Esophagus muscularis mucosa (tissue), 3 donors: ENCODE data around the gene TNRC6C.

ENCODE experiments used
- POLR2A ChIP-seq: fragments of 450-650 bp; IDR thresholded peaks from one replicate; pipeline ENCODE4 v1.6.1; 2017; ENCODE audit warnings: antibody characterized with exemption, moderate library complexity, mild to moderate bottlenecking, low read depth
- POLR2AphosphoS5 ChIP-seq, 2 donors: sonication (generic); formaldehyde crosslinking; IDR thresholded peaks; one replicate each; pipeline ENCODE4 v1.6.1; 2017; ENCODE audit warnings: antibody characterized with exemption in 2 of 2
- TF ChIP-seq, protein P1 (sequence below), 3 experiments: fragments of 200-600 bp in 2 of 3; fragments of 450-650 bp in 1 of 3; sonication (generic) in 2 of 3; IDR thresholded peaks; one replicate each; pipeline ENCODE4 v1.5.1; 2017 to 2019; ENCODE audit warnings: antibody characterized with exemption in 3 of 3, mild to moderate bottlenecking in 2 of 3, moderate library complexity in 1 of 3

DNA sequence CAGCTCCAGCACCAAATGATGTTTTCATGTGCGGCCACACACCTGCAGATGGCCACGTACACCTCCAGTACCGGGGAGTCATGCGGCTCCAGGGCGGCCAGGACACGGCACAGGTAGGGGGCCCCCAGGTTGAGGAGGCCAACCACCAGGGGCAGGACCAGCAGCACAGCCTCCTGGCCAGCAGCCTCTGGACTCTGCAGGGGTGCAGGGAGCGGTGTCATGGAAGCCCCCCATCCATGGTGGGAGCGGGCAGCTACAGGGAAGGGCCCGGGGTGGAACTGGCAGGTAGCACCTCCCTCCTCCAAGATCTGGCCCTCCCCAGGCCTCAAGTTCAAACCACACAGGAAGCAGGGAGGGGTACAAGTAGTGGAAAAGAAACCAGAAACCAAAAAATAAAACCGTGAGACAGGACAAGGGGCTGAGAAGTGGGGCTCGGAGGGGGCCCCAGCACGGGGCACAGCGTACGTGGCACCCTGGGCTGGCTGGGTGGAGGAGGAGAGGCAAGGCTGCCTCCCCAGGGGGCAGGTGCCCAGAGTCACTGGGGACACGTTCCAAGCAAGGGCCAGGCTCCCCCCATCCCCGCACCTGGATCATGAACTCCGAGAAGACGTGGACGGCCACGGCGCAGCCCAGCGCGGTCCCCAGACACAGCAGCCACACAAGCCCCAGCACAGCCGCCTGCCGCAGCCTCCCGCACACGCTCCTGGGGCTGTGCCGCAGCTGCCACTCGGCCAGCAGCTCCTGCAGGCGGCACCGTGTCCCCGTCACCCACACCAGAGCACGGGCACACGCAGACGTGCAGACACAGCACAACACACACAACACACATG, 162.7 kb downstream of the TNRC6C start:
- TF ChIP-seq, protein P1, sequence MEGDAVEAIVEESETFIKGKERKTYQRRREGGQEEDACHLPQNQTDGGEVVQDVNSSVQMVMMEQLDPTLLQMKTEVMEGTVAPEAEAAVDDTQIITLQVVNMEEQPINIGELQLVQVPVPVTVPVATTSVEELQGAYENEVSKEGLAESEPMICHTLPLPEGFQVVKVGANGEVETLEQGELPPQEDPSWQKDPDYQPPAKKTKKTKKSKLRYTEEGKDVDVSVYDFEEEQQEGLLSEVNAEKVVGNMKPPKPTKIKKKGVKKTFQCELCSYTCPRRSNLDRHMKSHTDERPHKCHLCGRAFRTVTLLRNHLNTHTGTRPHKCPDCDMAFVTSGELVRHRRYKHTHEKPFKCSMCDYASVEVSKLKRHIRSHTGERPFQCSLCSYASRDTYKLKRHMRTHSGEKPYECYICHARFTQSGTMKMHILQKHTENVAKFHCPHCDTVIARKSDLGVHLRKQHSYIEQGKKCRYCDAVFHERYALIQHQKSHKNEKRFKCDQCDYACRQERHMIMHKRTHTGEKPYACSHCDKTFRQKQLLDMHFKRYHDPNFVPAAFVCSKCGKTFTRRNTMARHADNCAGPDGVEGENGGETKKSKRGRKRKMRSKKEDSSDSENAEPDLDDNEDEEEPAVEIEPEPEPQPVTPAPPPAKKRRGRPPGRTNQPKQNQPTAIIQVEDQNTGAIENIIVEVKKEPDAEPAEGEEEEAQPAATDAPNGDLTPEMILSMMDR (IDR thresholded peaks at IDR 0.05), result no peak
- TF ChIP-seq POLR2AphosphoS5 (IDR thresholded peaks at IDR 0.05) (no peak), POLR2A (no peak)
